DND-41 (cell line): ENCODE results near the gene PPME1.

Experiments
- ATAC-seq: fragments of 200-7000 bp; cut with Tn5 transposase; 3 replicates; pipeline ENCODE4 v1.9.1; 2021; ENCODE audit warnings: low read depth; ENCODE audit not compliant: insufficient read depth
- DNase-seq: peaks from one replicate; pipeline ENCODE4 v3.0.0-alpha.2; 2020
- H2AFZ ChIP-seq: 2 replicates; pipeline ENCODE4 v1.6.0; 2012; ENCODE audit warnings: low read depth, low read length
- H3K27ac ChIP-seq: 2 replicates; pipeline ENCODE4 v1.5.1; 2012; ENCODE audit warnings: low read length, inconsistent platforms
- H3K27me3 ChIP-seq: fragments of 200-600 bp; sonication (generic); 2 replicates; pipeline ENCODE4 v1.6.0; 2012; ENCODE audit warnings: low read length, mild to moderate bottlenecking, inconsistent platforms; ENCODE audit not compliant: insufficient read depth, poor library complexity
- H3K36me3 ChIP-seq: 2 replicates; pipeline ENCODE4 v1.5.1; 2012; ENCODE audit warnings: low read length, inconsistent platforms; ENCODE audit not compliant: insufficient read depth
- H3K4me1 ChIP-seq: 2 replicates; pipeline ENCODE4 v1.5.1; 2012; ENCODE audit warnings: mild to moderate bottlenecking, low read length; ENCODE audit not compliant: insufficient read depth
- H3K4me2 ChIP-seq: 2 replicates; pipeline ENCODE4 v1.6.0; 2012; ENCODE audit warnings: mild to moderate bottlenecking, moderate library complexity, low read length, inconsistent platforms; ENCODE audit not compliant: insufficient read depth
- H3K4me3 ChIP-seq, 2 experiments: fragments of 200-600 bp in 1 of 2; shearing (Covaris generic) in 1 of 2; 2 replicates each; pipeline ENCODE4 v1.5.1; 2012 to 2016; ENCODE audit warnings: inconsistent platforms in 2 of 2, low read length in 2 of 2, mild to moderate bottlenecking in 2 of 2, low read depth in 1 of 2, moderate library complexity in 1 of 2
- H3K79me2 ChIP-seq: 2 replicates; pipeline ENCODE4 v1.6.0; 2012; ENCODE audit warnings: low read length, inconsistent platforms; ENCODE audit not compliant: insufficient read depth
- H3K9ac ChIP-seq: 2 replicates; pipeline ENCODE4 v1.6.0; 2012; ENCODE audit warnings: low read depth, mild to moderate bottlenecking, inconsistent platforms, low read length, moderate library complexity
- H3K9me3 ChIP-seq: 2 replicates; pipeline ENCODE4 v1.5.1; 2012; ENCODE audit warnings: low read length, moderate library complexity, mild to moderate bottlenecking, inconsistent platforms; ENCODE audit not compliant: insufficient read depth, severe bottlenecking
- H4K20me1 ChIP-seq: 2 replicates; pipeline ENCODE4 v1.6.0; 2012; ENCODE audit warnings: low read length; ENCODE audit not compliant: insufficient read depth
- CTCF ChIP-seq: IDR thresholded peaks from 2 replicates; pipeline ENCODE4 v1.5.1; 2012; ENCODE audit warnings: borderline replicate concordance, low read length, moderate library complexity, mild to moderate bottlenecking; ENCODE audit not compliant: poor library complexity, severe bottlenecking; ENCODE audit errors: extremely low read depth
- EZH2 ChIP-seq: IDR thresholded peaks from 3 replicates; pipeline ENCODE4 v1.6.1; 2012; ENCODE audit warnings: borderline replicate concordance, low read depth, mild to moderate bottlenecking, moderate library complexity, low read length, inconsistent platforms; ENCODE audit not compliant: severe bottlenecking

PPME1 gene

GRCh38 chr11:74185695-74186094 is 14.6 kb downstream of the PPME1 start:
- no peak for ATAC-seq
- Histone ChIP-seq H3K27ac (no peak overlapping the region), H3K27me3 (no peaks in the 10 kb centered on the region), H3K4me3 (no peak overlapping the region), H2AFZ (no peak overlapping the region), H3K9ac (no peak overlapping the region), H3K36me3 (peaks cover 16% of the 10 kb centered on the region; the same call in 1 of the 2 replicates), H3K4me2 (no peak overlapping the region), H3K4me1 (no peaks in the 10 kb centered on the region), H3K79me2 (peaks cover 65% of the 10 kb centered on the region), H4K20me1 (peaks cover 6% of the 10 kb centered on the region), H3K9me3 (peaks cover 2% of the 10 kb centered on the region)
- TF ChIP-seq CTCF: no peak
- TF ChIP-seq EZH2: no peak
- no peak for DNase-seq

GRCh38 chr11:74195828-74196227 is 24.7 kb downstream of the PPME1 start:
- DNase-seq (no peak), ATAC-seq (no peak)
- no peak for TF ChIP-seq EZH2
- TF ChIP-seq CTCF: no peak
- H3K27ac ChIP-seq: no peak overlapping the region
- no peak overlapping the region for H3K9ac ChIP-seq
- H3K4me2 ChIP-seq: no peak overlapping the region
- peaks cover 9% of the 10 kb centered on the region for H3K36me3 ChIP-seq
- H3K4me1 ChIP-seq: no peaks in the 10 kb centered on the region
- peaks cover 2% of the 10 kb centered on the region for H3K9me3 ChIP-seq
- H3K79me2 ChIP-seq: peaks cover 20% of the 10 kb centered on the region
- no peak overlapping the region for H3K4me3 ChIP-seq
- no peaks in the 10 kb centered on the region for H4K20me1 ChIP-seq
- H3K27me3 ChIP-seq: no peaks in the 10 kb centered on the region
- no peak overlapping the region for H2AFZ ChIP-seq

- no peak overlapping the region for H3K9ac ChIP-seq
- 0 out of 2 replicates have a peak, but pooled peaks cover 3% of the 10 kb centered on the region for H3K36me3 ChIP-seq
- H4K20me1 ChIP-seq: no peaks in the 10 kb centered on the region
- peaks cover 11% of the 10 kb centered on the region for H3K79me2 ChIP-seq
- no peak overlapping the region for H3K4me2 ChIP-seq
- peaks cover 2% of the 10 kb centered on the region for H3K9me3 ChIP-seq
- no peak for ATAC-seq
- TF ChIP-seq EZH2 (no peak), CTCF (no peak)
- H3K4me1 ChIP-seq: no peaks in the 10 kb centered on the region
- H3K4me3 ChIP-seq: no peak overlapping the region
- no peak for DNase-seq
- H2AFZ ChIP-seq: no peak overlapping the region
- H3K27ac ChIP-seq: no peak overlapping the region
- H3K27me3 ChIP-seq: no peaks in the 10 kb centered on the region
Measured at GRCh38 chr11:74196781-74197486, 25.8 kb downstream of the PPME1 start.
